Left ventricle myocardium inferior (tissue), 1 donor: ENCODE data around the gene CANT1. TPM values are rescaled to one million over a fixed set of nuclear protein-coding genes. Genes with fewer than 3 reads are reported as not detected.

Source experiments
- DNase-seq: peaks from one replicate; pipeline ENCODE4 v3.0.0-alpha.2; 2020
- H3K27ac ChIP-seq: fragments of 200-600 bp; replicated peaks from 2 replicates; pipeline ENCODE4 v1.8.0; 2021
- H3K27me3 ChIP-seq: fragments of 200-600 bp; 2 replicates; pipeline ENCODE4 v1.8.0; 2021; ENCODE audit warnings: low read depth
- H3K36me3 ChIP-seq: fragments of 200-600 bp; 2 replicates; pipeline ENCODE4 v1.8.0; 2021
- H3K4me1 ChIP-seq: fragments of 200-600 bp; 2 replicates; pipeline ENCODE4 v1.8.0; 2021
- H3K4me3 ChIP-seq: fragments of 200-600 bp; 2 replicates; pipeline ENCODE4 v1.8.0; 2021; ENCODE audit warnings: mild to moderate bottlenecking, moderate library complexity
- H3K9me3 ChIP-seq: fragments of 200-600 bp; replicated peaks from 2 replicates; pipeline ENCODE4 v1.8.0; 2021
- CTCF ChIP-seq: fragments of 200-600 bp; IDR thresholded peaks from 2 replicates; pipeline ENCODE4 v1.8.0; 2021; ENCODE audit warnings: antibody characterized with exemption, mild to moderate bottlenecking, borderline replicate concordance
- intact Hi-C: fragments of 100-400 bp; cut with micrococcal nuclease; formaldehyde crosslinking; loops from one replicate; pipeline ENCODE4 v1.11.0; 2022
- total RNA-seq: library from RNA; stranded (reverse); fragmentation: NEBNext Ultra II Directional; extraction: Animal tissue kit (Norgen Biotek cat#: 25700); gene quantifications from one replicate; pipeline ENCODE4 v1.2.1, GENCODE V29; 2021
- donor health status: DM: no; HTN: yes; CAD: no; lungs with severe emphysema.

The CANT1 gene
- total RNA-seq, 1 donor from 2014 or later = 24.2 TPM

GRCh38 chr17:78980624-78980972, 29.0 kb downstream of the CANT1 start:
- no peak for TF ChIP-seq CTCF
- H3K9me3 ChIP-seq = no peaks in the 10 kb centered on the region
- no peak overlapping the region for H3K4me3 ChIP-seq
- H3K36me3 ChIP-seq = no peaks in the 10 kb centered on the region
- peak overlapping the region; percentile 85 for H3K27ac ChIP-seq
- no peaks in the 10 kb centered on the region for H3K27me3 ChIP-seq
- peaks cover 50% of the 10 kb centered on the region for H3K4me1 ChIP-seq
- DNase-seq = no peak
- intact Hi-C loops = no loop called here

GRCh38 chr17:78979780-78980623, 29.6 kb downstream of the CANT1 start, which contains the start of gene LGALS3BP:
Gene LGALS3BP (minus strand): TSS chr17:78979923. CDS start chr17:78977191, 2,732 bp downstream.
- no peaks in the 10 kb centered on the region for H3K36me3 ChIP-seq
- no peaks in the 10 kb centered on the region for H3K27me3 ChIP-seq
- TF ChIP-seq CTCF = no peak
- no peaks in the 10 kb centered on the region for H3K9me3 ChIP-seq
- peak within 1 kb of the TSS; percentile 66 for H3K4me3 ChIP-seq
- intact Hi-C loops = no loop called here
- H3K4me1 ChIP-seq = peaks cover 55% of the 10 kb centered on the region
- DNase-seq = peak; percentile 77
- peak within 1 kb of the TSS; percentile 85 for H3K27ac ChIP-seq

- Histone ChIP-seq H3K27me3 (no peaks in the 10 kb centered on the region), H3K4me3 (peak overlapping the region; percentile 66), H3K9me3 (no peaks in the 10 kb centered on the region), H3K27ac (peak overlapping the region; percentile 85), H3K4me1 (peaks cover 72% of the 10 kb centered on the region), H3K36me3 (peaks cover 10% of the 10 kb centered on the region)
- TF ChIP-seq CTCF = peak; percentile 48
- DNase-seq = peak; percentile 64
- intact Hi-C loops = no loop called here
These were observed 31.3 kb downstream of the CANT1 start for GRCh38 chr17:78977997-78978973.

- no peaks in the 10 kb centered on the region for H3K9me3 ChIP-seq
- peaks cover 77% of the 10 kb centered on the region for H3K4me1 ChIP-seq
- peaks cover 12% of the 10 kb centered on the region for H3K36me3 ChIP-seq
- intact Hi-C loops = no loop called here
- H3K27ac ChIP-seq = peak overlapping the region; percentile 85
- no peaks in the 10 kb centered on the region for H3K27me3 ChIP-seq
- peak overlapping the region; percentile 66 for H3K4me3 ChIP-seq
- TF ChIP-seq CTCF = no peak
- no peak for DNase-seq
These were observed 32.0 kb downstream of the CANT1 start for GRCh38 chr17:78977681-78977943.

- intact Hi-C loops = no loop called here
- H3K9me3 ChIP-seq = no peaks in the 10 kb centered on the region
- DNase-seq = no peak
- no peaks in the 10 kb centered on the region for H3K27me3 ChIP-seq
- peaks cover 77% of the 10 kb centered on the region for H3K4me1 ChIP-seq
- H3K36me3 ChIP-seq = peaks cover 17% of the 10 kb centered on the region
- H3K4me3 ChIP-seq = peak overlapping the region; percentile 66
- no peak for TF ChIP-seq CTCF
- peak overlapping the region; percentile 85 for H3K27ac ChIP-seq
These were observed 32.5 kb downstream of the CANT1 start for GRCh38 chr17:78976907-78977680.
